GM19463 (cell line): ENCODE measurements around the gene VKORC1L1.
"Not testable (repeated sequence)": the region's sequence is repeated elsewhere in the genome, so short reads cannot be mapped to it uniquely, and the experiment has no call there.

Experiments
- ATAC-seq: cut with Tn5 transposase; IDR thresholded peaks from one replicate; pipeline ENCODE4 v1.9.1; 2021; ENCODE audit warnings: mild to moderate bottlenecking, moderate library complexity; ENCODE audit not compliant: unreplicated experiment

VKORC1L1 gene

DNA sequence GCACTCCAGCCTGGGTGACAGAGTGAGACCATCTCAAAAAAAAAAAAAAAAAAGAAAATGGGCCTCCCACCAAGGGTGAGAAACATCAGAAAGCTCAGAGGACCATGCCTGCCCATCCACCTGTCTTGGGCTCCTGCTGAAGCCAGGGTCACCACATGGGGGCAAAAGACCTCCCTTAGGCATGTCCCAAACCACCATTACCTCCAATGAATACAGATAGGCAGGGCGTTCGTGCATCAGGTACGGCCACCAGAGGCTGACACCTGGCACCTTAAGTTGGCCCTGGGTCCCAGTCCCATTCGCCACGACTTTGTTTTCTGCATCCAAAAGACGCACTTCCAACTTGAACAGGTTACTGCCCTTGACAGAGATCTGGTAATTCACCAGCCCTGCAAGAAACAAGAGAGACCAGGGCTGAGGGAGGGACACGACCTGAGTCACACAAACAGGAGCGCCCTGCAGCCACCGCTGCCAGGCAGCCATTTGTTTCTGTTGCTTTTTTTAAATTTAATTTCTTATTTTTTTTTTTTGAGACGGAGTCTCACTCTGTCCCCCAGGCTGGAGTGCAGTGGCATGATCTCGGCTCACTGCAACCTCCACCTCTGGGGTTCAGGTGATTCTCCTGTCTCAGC, 103.1 kb downstream of the VKORC1L1 start:
- ATAC-seq: no peak

GRCh38 chr7:65976659-65977196, 103.9 kb downstream of the VKORC1L1 start:
- ATAC-seq: no peak

DNA sequence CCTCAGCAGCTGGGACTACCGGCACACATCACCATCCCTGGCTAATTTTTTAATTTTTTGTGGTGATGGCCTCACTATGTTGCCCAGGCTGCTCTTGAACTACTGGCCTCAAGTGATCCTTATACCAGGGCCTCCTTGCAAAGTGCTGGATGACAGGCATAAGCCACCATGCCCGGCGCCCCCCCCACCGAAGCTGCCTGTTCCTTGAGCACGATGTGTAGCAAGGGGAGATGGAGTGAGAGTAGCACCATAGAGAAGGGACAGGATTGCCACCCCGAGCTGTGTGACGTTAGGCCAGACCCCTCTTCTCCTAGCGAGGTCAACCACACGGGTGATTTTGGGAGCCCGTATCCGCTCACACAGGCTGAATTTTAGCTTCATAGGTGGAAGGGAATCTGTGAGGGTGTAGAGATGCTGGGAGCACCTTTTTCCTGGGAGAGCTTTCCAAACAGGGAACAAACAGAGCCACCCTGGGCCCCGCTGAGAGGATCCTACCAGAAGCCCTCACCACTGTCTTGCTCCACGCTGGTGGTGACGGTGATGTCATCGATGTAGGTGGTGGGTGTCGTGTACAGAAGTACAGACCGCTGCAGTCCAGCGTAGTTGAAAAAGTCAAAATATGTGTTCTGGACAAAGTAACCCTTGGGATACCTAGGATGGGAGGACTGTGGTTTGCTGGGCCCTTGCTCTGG, 106.2 kb downstream of the VKORC1L1 start:
- ATAC-seq: no peak

GRCh38 chr7:65979583-65980477, 107.0 kb downstream of the VKORC1L1 start:
- no peak for ATAC-seq

DNA sequence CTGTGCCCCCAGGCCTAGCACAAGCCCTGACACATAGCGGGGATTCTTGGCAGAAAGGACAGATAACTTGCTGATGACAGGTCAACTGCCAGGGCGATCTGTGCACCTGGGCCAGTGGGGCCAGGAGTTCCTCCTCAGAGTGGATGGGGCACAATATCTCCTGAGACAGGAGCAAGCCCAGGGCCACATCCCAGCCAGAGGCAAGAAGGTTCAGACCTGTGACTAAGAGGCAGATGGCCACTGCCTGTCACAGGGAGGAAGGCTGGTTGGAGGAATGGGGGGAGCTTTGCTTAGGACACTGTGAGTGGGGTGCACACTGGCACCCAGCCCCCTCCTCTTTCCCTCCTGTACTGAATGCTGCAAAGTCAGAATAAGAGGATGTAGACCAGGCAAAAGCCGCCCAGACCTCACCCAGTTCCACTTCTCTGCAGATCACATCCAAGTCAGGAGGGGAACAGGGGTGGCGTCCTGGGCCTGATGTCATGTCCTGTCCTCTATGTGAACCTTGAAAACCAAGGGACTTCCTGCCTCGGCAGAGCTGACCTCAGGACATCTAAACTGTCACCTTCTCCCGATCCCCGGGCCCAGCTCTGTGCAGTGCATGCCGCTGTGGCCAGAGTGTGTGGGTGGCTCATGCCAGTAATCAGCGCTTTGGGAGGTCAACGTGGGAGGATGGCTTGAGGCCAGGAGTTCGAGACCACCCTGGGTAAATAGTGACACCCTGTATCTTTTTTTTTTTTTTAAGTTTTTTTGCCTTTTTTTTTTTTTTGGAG, 107.8 kb downstream of the VKORC1L1 start:
- ATAC-seq: peak; percentile 78

GRCh38 chr7:65981965-65982792, 109.3 kb downstream of the VKORC1L1 start, which contains the start of gene GUSB:
Gene GUSB, minus strand, starts transcription at chr7:65982213. Its CDS starts 30 bp downstream, at chr7:65982183.
- peak; percentile 78 for ATAC-seq

DNA sequence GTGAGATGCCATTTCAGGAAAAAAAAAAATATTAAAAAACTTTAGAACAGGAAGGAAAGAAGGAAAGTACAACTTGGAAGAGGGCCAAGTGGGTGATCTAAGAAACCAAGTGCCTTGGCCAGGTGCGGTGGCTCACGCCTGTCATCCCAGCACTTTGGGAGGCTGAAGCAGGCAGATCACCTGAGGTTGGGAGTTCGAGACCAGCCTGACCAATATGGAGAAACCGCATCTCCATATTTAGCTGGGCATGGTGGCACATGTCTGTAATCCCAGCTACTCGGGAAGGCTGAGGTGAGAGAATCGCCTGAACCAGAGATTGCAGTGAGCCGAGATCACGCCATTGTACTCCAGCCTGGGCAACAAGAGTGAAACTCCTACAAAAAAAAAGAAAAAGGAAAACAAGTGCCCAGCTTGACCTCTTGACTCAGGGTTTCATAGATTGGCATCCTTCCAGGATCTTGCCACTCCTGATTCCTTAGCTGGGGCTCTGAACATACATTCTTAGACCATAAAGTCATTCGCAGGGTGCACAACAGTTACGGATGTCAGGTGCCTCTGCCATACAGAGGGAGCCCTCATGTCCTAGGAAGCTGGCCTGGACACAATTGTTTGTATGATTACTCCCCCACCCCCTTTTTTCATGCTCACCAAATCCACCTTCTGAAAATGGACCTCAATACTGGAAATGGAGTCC, 111.2 kb downstream of the VKORC1L1 start:
- no peak for ATAC-seq

- no peak for ATAC-seq
Observed at GRCh38 chr7:65988084-65988483, 115.2 kb downstream of the VKORC1L1 start.

DNA sequence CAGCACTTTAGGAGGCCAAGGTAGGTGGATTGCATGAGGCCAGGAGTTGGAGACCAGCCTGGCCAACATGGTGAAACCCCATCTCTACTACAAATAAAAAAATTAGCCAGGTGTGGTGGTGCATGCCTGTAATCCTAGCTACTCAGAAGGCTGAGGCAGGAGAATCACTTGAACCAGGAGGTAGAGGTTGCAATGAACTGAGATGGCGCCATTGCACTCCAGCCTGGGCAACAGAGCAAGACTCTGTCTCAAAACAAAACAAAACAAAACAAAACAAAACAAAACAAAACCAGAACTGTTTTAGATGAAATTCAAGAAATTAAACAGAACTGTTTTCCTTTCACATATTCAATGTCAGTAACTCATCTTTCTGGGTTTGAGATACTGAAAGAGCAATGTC, 115.6 kb downstream of the VKORC1L1 start:
- ATAC-seq: not testable (repeated sequence)

- ATAC-seq: no peak
Observed at GRCh38 chr7:65989694-65990080, 116.8 kb downstream of the VKORC1L1 start.

DNA sequence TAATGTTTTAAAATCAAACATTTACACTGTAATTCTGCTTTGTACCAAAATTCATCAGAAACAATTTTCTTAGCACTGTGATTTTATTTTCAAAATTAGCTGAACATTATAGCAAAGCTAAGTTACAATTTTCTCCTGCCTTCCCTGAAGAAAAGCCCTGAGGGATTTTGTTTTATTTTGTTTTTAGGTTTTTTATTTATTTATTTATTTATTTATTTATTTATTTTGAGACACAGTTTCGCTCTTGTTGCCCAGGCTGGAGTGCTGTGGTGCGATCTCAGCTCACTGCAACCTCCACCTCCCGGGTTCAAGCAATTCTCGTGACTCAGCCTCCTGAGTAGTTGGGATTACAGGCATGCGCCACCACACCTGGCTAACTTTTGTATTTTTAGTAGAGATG, 119.0 kb downstream of the VKORC1L1 start:
- not testable (repeated sequence) for ATAC-seq

- no peak for ATAC-seq
Observed at GRCh38 chr7:65992526-65992925, 119.7 kb downstream of the VKORC1L1 start.

- ATAC-seq: not testable (repeated sequence)
Observed at GRCh38 chr7:65994984-65995383, 122.1 kb downstream of the VKORC1L1 start.

DNA sequence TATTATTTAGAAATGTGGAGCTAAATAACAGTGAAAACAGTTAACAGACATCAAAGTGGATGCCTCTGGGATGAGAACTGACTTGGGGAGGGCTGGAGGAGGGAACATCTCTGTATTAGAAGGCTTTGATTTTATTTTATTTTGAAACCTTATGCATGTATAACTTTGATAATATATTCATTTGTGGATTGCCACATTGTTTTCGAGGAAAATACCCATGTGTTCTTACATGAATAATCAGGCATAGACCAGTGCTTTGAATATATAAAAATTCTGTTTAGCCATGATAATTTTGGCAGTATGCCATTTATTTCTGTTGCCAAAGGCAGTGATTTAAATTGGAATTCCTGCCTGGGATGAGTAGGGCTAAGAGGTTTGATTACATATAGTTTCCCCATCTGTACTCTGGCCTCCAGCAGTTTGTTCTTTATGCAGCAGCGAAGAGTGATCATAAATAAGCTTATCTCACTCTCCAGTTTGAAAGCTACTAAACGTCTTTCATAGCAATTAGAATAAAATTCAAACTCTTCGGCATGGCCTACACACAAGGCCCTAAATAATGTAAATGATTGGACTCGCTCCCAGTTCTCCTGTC, 128.0 kb downstream of the VKORC1L1 start:
- ATAC-seq: not testable (repeated sequence)

DNA sequence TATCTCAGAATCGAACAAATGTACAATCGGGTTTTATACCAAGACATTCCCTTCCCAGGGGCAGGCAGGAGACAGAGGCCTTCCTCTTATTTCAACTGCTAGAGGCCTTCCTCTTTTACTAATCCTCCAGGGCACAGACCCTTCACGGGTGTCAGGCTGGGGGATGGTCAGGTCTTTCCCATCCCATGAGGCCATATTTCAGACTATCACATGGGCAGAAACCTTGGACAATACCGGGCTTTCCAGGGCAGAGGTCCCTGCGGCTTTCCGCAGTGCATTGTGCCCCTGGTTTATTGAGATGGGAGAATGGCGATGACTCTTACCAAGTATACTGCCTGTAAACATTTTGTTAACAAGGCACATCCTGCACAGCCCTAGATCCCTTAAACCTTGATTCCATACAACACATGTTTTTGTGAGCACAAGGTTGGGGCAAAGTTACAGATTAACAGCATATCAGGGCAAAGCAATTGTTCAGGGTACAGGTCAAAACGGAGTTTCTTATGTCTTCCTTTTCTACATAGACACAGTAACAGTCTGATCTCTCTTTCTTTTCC, 132.3 kb downstream of the VKORC1L1 start:
- ATAC-seq: not testable (repeated sequence)

- no peak for ATAC-seq
Observed at GRCh38 chr7:66007232-66007631, 134.4 kb downstream of the VKORC1L1 start.
